Measurements from ENCODE around the gene CXXC5.

DNA sequence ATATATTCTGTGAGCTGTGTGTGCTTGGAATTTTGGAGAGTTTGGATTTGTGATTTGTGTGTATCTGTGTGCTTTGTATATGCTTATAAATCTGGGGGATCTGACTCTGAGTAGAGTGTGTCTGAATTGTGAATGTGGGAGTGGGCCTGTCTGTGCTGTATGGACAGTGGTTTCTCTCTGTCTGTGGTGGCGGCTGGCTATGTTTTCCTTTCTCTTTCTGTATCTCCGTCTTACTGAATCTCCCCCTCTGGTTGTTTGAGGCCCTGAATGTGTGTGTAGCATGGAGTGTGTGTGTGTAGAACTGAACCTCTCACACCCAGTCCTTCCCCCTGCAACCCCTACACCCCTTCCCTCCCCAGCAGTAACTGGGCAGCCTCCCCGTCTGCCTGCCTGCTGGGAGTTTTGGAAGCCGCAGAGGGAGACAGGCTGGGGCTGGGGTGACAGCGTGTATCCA lies 4.7 kb downstream of the CXXC5 start:
- no peak for TF ChIP-seq EZH2 (IDR thresholded peaks at IDR 0.05; ENCODE audit: insufficient read depth, poor library complexity, severe bottlenecking)
- no peak for TF ChIP-seq EZH2phosphoT487 (IDR thresholded peaks at IDR 0.05; ENCODE audit: insufficient read depth, low read depth)

Measured in GM23248 (cell line).